Type B pancreatic cell (in vitro differentiated cells): ENCODE measurements around the gene RUNX1. TPM values are rescaled to one million over a fixed set of nuclear protein-coding genes. Genes with fewer than 3 reads are reported as not detected.

Source experiments
- DNase-seq: peaks from one replicate; pipeline ENCODE4 v3.0.0; 2021; ENCODE audit warnings: mixed read lengths; ENCODE audit not compliant: unreplicated experiment; ENCODE audit errors: extremely low spot score
- H3K27ac Mint-ChIP-seq: 2 replicates; pipeline ENCODE4 v1.8.0; 2021; ENCODE audit warnings: mild to moderate bottlenecking, mixed read lengths
- H3K27me3 Mint-ChIP-seq: 2 replicates; pipeline ENCODE4 v1.8.0; 2021; ENCODE audit warnings: mixed read lengths
- H3K36me3 Mint-ChIP-seq: 2 replicates; pipeline ENCODE4 v1.8.0; 2021; ENCODE audit warnings: mixed read lengths
- H3K4me1 Mint-ChIP-seq: one replicate; pipeline ENCODE4 v1.8.0; 2021; ENCODE audit warnings: mixed read lengths; ENCODE audit not compliant: unreplicated experiment
- H3K4me3 Mint-ChIP-seq: 2 replicates; pipeline ENCODE4 v1.8.0; 2021; ENCODE audit warnings: mild to moderate bottlenecking, mixed read lengths
- H3K9me3 Mint-ChIP-seq: 2 replicates; pipeline ENCODE4 v1.8.0; 2021; ENCODE audit warnings: mixed read lengths
- total RNA-seq: library from RNA; stranded (reverse); gene quantifications from 2 replicates; pipeline ENCODE4 v1.2.1, GENCODE V29; 2021; ENCODE audit warnings: low replicate concordance
- TF ChIP-seq, protein P1 (sequence below): fragments of 200-600 bp; sonication (generic); conservative IDR thresholded peaks from 2 replicates; pipeline ENCODE4 v1.5.0; 2021; ENCODE audit warnings: antibody characterized with exemption, mild to moderate bottlenecking

Gene RUNX1
- total RNA-seq, 1 donor from 2014 or later: 11.9 TPM

GRCh38 chr21:34754690-34755647 lies 294.1 kb downstream of the RUNX1 start:
- Mint-ChIP-seq H3K27me3 (peaks cover 24% of the 10 kb centered on the region), H3K9me3 (no peaks in the 10 kb centered on the region), H3K36me3 (no peaks in the 10 kb centered on the region), H3K27ac (no peak overlapping the region), H3K4me1 (no peaks in the 10 kb centered on the region), H3K4me3 (no peak overlapping the region)
- TF ChIP-seq, protein P1, sequence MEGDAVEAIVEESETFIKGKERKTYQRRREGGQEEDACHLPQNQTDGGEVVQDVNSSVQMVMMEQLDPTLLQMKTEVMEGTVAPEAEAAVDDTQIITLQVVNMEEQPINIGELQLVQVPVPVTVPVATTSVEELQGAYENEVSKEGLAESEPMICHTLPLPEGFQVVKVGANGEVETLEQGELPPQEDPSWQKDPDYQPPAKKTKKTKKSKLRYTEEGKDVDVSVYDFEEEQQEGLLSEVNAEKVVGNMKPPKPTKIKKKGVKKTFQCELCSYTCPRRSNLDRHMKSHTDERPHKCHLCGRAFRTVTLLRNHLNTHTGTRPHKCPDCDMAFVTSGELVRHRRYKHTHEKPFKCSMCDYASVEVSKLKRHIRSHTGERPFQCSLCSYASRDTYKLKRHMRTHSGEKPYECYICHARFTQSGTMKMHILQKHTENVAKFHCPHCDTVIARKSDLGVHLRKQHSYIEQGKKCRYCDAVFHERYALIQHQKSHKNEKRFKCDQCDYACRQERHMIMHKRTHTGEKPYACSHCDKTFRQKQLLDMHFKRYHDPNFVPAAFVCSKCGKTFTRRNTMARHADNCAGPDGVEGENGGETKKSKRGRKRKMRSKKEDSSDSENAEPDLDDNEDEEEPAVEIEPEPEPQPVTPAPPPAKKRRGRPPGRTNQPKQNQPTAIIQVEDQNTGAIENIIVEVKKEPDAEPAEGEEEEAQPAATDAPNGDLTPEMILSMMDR: no peak
- DNase-seq: no peak

DNA sequence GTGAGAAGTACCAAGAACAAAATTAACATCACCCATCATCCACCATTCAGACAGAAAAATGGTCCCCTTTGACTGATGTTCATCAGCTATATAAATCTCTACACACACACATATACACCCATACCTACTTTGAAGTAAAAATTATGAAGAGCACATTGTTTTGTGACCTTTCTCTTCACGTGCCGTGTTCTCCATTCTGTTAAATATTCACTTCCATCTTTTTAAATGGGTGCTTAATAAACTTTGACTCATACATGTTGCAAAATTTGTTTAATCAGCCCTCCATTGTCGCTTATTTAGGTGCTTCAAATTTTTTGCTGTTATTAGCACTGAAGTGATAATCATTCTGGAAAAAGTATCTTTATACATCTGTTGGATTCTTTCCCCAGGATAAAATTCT lies 300.2 kb downstream of the RUNX1 start:
- no peak for DNase-seq

DNA sequence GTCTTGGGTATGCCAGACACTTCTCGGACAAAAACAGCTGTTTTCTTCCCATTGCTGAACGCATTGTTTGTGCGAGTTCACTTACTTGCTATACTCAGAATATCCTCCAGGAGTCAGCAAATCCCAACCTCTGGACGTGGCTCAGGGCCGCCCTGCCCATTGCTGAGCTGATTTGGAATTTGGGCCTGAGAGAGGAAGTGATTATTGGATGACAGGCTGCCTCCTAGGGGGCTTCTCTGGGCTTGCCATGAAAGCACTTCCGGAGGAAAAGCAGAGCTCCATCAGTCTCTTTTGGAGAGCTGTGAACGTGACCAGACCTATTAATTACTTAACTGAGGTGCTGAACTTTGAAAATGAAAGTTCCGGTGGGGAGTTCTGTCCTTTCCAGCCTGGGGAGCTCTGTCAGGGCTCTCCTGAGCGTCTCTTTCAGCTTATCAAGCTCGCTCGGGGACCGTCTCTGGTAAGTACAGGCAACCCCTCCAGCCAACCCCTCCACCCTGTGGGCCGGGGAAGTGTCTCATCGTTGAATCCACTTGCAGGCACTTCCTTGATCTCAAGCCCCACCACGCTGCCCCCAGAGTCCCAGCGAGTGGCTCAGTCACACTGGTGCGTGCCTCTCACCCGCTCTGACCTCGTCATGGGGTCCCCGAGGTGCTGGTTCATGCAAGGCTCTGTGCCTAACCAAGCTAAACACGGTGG lies 303.4 kb downstream of the RUNX1 start:
- Mint-ChIP-seq H3K27me3 (peaks cover 35% of the 10 kb centered on the region), H3K27ac (peak overlapping the region; percentile 65), H3K36me3 (no peaks in the 10 kb centered on the region), H3K4me1 (peaks cover 6% of the 10 kb centered on the region), H3K9me3 (no peaks in the 10 kb centered on the region), H3K4me3 (peak overlapping the region; percentile 50)
- TF ChIP-seq, protein P1: peak; percentile 94
- no peak for DNase-seq

More for the DNA sequence above, 300.2 kb downstream of the RUNX1 start:
- Mint-ChIP-seq H3K36me3 (no peaks in the 10 kb centered on the region), H3K4me1 (peaks cover 6% of the 10 kb centered on the region), H3K9me3 (no peaks in the 10 kb centered on the region), H3K27ac (no peak overlapping the region), H3K4me3 (no peak overlapping the region), H3K27me3 (peaks cover 29% of the 10 kb centered on the region)
- TF ChIP-seq, protein P1: no peak

DNA sequence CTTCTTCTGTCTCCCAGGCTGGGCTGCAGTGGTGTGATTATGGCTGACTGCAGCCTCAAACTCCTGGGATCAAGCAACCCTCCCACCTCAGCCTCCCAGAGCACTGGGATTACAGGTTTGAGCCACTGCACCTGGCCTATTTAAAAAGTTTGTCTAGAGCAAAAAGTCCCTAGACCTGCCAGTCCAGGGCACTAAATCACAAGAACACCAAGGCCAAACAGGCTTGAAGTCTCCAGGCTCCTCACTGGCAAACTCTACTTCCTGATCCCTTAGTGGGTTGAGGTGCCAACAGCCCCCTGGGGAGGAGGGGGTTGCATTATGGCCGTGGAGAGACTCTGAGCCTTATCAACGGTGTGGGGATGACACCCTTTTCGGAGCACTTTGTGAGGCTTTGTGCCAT lies 304.3 kb downstream of the RUNX1 start:
- H3K9me3 Mint-ChIP-seq: no peaks in the 10 kb centered on the region
- no peaks in the 10 kb centered on the region for H3K36me3 Mint-ChIP-seq
- peaks cover 33% of the 10 kb centered on the region for H3K27me3 Mint-ChIP-seq

GRCh38 chr21:34743831-34744230 lies 305.3 kb downstream of the RUNX1 start:
- Mint-ChIP-seq H3K4me3 (no peak overlapping the region), H3K4me1 (peaks cover 6% of the 10 kb centered on the region), H3K9me3 (no peaks in the 10 kb centered on the region), H3K27me3 (peaks cover 32% of the 10 kb centered on the region), H3K27ac (no peak overlapping the region), H3K36me3 (no peaks in the 10 kb centered on the region)
- TF ChIP-seq, protein P1: no peak
- DNase-seq: no peak

More for the DNA sequence above, 304.3 kb downstream of the RUNX1 start:
- TF ChIP-seq, protein P1: no peak
- DNase-seq: no peak
- H3K4me3 Mint-ChIP-seq: no peak overlapping the region
- H3K4me1 Mint-ChIP-seq: peaks cover 6% of the 10 kb centered on the region
- H3K27ac Mint-ChIP-seq: no peak overlapping the region
